ENCODE data around the gene LRRC30. TPM values are rescaled to one million over a fixed set of nuclear protein-coding genes. Genes with fewer than 3 reads are reported as not detected.

LRRC30 gene
- total RNA-seq, 1 donor from 2014 or later: not detected

DNA sequence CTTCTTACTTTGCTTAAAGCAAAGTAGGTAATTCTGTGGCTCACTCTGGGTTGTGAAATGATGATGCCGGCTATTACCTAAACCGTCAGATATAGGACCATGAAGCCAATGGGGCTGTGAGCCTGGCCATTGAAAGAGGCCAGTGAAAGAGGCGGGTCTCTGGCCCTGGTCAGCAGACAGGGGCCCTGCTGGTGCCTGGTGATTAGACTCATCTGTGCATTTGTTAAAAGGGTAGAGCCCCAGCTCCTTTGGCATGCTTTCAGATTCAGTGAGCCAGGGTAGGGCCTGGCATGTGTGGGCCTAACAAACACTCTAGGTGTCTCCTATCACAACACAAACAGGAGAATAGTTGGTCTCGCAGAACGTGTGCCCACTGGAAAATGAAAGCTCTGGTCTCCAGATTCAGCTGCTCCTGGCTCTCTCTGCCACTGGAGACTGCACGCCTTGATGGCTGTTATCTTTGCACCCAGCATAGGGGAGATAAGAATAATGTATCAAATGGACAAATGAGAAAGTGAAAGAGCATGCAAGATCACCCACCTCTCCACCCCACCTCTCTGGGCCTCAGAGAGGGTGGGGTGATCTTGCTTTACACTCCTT lies 6.9 kb downstream of the LRRC30 start:
- no peak overlapping the region for H3K4me3 ChIP-seq
- no peak for DNase-seq (ENCODE audit: low spot score in 2 of 2)
- no peaks in the 10 kb centered on the region for H3K4me1 ChIP-seq
- TF ChIP-seq, protein P1, sequence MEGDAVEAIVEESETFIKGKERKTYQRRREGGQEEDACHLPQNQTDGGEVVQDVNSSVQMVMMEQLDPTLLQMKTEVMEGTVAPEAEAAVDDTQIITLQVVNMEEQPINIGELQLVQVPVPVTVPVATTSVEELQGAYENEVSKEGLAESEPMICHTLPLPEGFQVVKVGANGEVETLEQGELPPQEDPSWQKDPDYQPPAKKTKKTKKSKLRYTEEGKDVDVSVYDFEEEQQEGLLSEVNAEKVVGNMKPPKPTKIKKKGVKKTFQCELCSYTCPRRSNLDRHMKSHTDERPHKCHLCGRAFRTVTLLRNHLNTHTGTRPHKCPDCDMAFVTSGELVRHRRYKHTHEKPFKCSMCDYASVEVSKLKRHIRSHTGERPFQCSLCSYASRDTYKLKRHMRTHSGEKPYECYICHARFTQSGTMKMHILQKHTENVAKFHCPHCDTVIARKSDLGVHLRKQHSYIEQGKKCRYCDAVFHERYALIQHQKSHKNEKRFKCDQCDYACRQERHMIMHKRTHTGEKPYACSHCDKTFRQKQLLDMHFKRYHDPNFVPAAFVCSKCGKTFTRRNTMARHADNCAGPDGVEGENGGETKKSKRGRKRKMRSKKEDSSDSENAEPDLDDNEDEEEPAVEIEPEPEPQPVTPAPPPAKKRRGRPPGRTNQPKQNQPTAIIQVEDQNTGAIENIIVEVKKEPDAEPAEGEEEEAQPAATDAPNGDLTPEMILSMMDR (IDR thresholded peaks at IDR 0.05): no peak
- no peaks in the 10 kb centered on the region for H3K9me3 ChIP-seq
- H3K27ac ChIP-seq: no peak overlapping the region
- no peaks in the 10 kb centered on the region for H3K36me3 ChIP-seq
- no peaks in the 10 kb centered on the region for H3K27me3 ChIP-seq
- intact Hi-C loops (cut with DNase I): no loop called here

DNA sequence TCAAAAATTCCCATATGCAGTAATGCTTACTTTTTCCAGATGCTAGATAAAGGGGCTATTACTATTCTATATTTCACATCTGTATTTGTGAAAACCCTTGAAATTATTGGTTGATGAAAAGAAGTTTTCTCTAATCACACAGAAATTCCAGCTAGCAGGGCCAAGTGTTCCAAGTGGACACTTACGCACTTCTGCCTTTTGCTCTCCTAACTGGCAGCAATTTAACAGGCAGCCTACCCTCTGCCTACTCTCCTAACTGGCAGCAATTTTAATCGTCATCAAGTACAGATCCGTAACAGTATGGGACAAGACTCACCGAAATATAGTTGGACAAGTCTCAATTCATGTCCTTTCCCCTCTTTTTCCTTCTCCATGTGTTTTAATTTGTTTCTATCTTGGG lies 12.0 kb downstream of the LRRC30 start:
- Histone ChIP-seq H3K9me3 (no peaks in the 10 kb centered on the region), H3K27ac (no peak overlapping the region), H3K4me3 (no peak overlapping the region), H3K27me3 (no peaks in the 10 kb centered on the region), H3K36me3 (no peaks in the 10 kb centered on the region), H3K4me1 (no peaks in the 10 kb centered on the region)
- TF ChIP-seq, protein P1 (IDR thresholded peaks at IDR 0.05): no peak
- no peak for DNase-seq (ENCODE audit: low spot score in 2 of 2)
- intact Hi-C loops (cut with DNase I): no loop called here

DNA sequence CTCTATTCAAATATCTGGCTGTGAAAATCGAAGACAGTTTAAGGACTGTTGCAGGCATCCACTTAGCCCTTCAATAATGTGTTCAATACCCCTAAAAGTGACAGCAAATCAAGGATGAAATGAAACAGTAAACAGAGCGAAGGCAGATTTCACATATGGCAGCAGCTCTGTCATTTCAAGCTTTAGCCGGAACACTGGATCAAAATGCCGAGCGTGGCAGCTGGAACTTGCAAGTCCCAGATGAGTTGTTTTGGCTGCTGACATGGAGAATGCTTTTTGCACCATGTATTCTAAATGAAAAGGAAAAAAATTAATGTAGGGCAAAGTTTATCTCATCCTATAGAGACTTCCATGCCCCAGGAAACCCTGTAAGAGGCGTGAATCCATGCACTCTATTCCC lies 18.0 kb downstream of the LRRC30 start:
- intact Hi-C loops (cut with DNase I): no loop called here
- H3K9me3 ChIP-seq: no peaks in the 10 kb centered on the region
- H3K4me3 ChIP-seq: no peak overlapping the region
- TF ChIP-seq, protein P1 (IDR thresholded peaks at IDR 0.05): no peak
- H3K4me1 ChIP-seq: no peaks in the 10 kb centered on the region
- DNase-seq (ENCODE audit: low spot score in 2 of 2): no peak
- H3K36me3 ChIP-seq: no peaks in the 10 kb centered on the region
- H3K27ac ChIP-seq: no peak overlapping the region
- no peaks in the 10 kb centered on the region for H3K27me3 ChIP-seq

DNA sequence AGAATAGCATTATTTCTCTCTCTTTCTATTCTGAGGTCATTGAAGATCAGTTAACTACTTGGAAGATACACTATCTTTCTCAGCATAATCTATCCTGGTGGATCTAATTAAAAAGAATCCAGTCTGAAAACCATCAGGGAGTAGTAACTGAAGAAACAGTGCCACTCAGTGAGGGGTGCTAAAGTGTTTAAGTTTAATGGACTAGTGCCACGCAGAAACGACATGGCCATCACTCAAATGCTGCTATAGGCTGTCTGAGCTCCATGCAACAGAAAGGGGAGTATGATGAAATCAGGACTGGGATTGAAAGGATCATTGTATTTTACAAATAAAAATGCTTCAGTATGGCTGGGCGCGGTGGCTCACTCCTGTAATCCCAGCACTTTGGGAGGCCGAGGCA lies 23.3 kb downstream of the LRRC30 start:
- H3K4me3 ChIP-seq: no peak overlapping the region
- no peaks in the 10 kb centered on the region for H3K36me3 ChIP-seq
- intact Hi-C loops (cut with DNase I): no loop called here
- H3K27me3 ChIP-seq: no peaks in the 10 kb centered on the region
- no peaks in the 10 kb centered on the region for H3K9me3 ChIP-seq
- H3K27ac ChIP-seq: no peak overlapping the region
- H3K4me1 ChIP-seq: no peaks in the 10 kb centered on the region
- DNase-seq (ENCODE audit: low spot score in 2 of 2): no peak
- TF ChIP-seq, protein P1 (IDR thresholded peaks at IDR 0.05): no peak

DNA sequence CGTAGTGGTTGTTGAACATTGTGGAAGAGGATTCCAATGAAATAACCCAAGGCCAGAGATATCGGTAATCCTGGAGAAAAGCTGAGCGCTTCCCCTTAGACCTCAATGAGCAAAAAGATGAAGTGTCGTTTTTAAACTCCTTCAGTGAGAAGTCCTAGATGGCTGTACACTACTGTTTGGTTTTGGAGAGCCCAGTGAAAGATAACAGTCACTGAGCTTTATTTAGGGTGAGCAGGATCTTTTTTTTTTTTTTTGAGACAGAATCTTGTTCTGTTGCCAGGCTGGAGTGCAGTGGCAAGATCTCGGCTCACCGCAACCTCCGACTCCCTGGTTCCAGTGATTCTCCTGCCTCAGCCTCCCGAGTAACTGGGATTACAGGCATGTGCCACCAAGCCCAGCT lies 24.2 kb downstream of the LRRC30 start:
- Histone ChIP-seq H3K36me3 (no peaks in the 10 kb centered on the region), H3K27me3 (no peaks in the 10 kb centered on the region), H3K4me3 (no peak overlapping the region), H3K27ac (no peak overlapping the region), H3K9me3 (no peaks in the 10 kb centered on the region), H3K4me1 (no peaks in the 10 kb centered on the region)
- TF ChIP-seq, protein P1 (IDR thresholded peaks at IDR 0.05): no peak
- intact Hi-C loops (cut with DNase I): no loop called here
- no peak for DNase-seq (ENCODE audit: low spot score in 2 of 2)

DNA sequence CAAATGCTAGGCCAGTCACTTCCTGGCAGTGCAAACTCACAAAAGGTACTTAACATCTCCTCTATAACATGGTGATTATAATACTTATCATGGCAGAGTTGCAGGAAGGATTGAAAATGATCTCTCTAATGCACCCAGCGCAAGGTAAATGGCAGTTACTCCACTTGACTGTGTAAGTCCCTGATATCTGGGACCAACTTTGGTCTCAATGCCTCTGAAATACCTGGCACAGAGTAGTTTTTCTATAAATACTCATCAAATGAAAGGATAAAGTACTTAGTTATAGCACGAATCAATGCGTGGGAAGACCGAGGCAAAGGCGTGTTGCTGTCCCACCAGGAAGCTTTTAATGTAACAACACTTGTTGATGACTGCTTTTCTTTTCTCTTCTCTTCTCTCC lies 24.8 kb downstream of the LRRC30 start:
- Histone ChIP-seq H3K4me3 (no peak overlapping the region), H3K36me3 (no peaks in the 10 kb centered on the region), H3K4me1 (no peaks in the 10 kb centered on the region), H3K27ac (no peak overlapping the region), H3K27me3 (no peaks in the 10 kb centered on the region), H3K9me3 (no peaks in the 10 kb centered on the region)
- TF ChIP-seq, protein P1 (IDR thresholded peaks at IDR 0.05): no peak
- no peak for DNase-seq (ENCODE audit: low spot score in 2 of 2)
- intact Hi-C loops (cut with DNase I): no loop called here

Data from ascending aorta (tissue), 2 donors.